HepG2 (cell line): Measurements from ENCODE around the gene C16orf54. TPM values are rescaled to one million over a fixed set of nuclear protein-coding genes. Genes with fewer than 3 reads are reported as not detected.

ENCODE experiments used
- AGO1 ChIP-seq: fragments of 200-400 bp; formaldehyde crosslinking; IDR thresholded peaks from 2 replicates; pipeline ENCODE4 v1.6.1; 2017; ENCODE audit warnings: mild to moderate bottlenecking, low read depth, low read length, moderate library complexity; ENCODE audit not compliant: poor library complexity, severe bottlenecking
- AHR ChIP-seq: IDR thresholded peaks from 2 replicates; pipeline ENCODE4 v1.6.1; 2018; ENCODE audit warnings: missing genetic modification reagents, missing compliant biosample characterization
- ATF7-NPFF ChIP-seq: sonication (generic); formaldehyde crosslinking; IDR thresholded peaks from 2 replicates; pipeline ENCODE4 v1.8.1; 2023; ENCODE audit warnings: mild to moderate bottlenecking, low read depth, missing genetic modification reagents, moderate library complexity
- ELF1 ChIP-seq: sonication (generic); formaldehyde crosslinking; IDR thresholded peaks from 2 replicates; pipeline ENCODE4 v1.4.0; 2020; ENCODE audit warnings: missing genetic modification reagents
- MTA3 ChIP-seq: sonication (generic); formaldehyde crosslinking; IDR thresholded peaks from 2 replicates; pipeline ENCODE4 v1.4.0; 2020; ENCODE audit warnings: missing genetic modification reagents
- RXRA ChIP-seq: sonication (generic); formaldehyde crosslinking; IDR thresholded peaks from 2 replicates; pipeline ENCODE4 v1.5.1; 2020; ENCODE audit warnings: missing genetic modification reagents
- SIN3A ChIP-seq: IDR thresholded peaks from 2 replicates; pipeline ENCODE4 v1.6.1; 2011; ENCODE audit warnings: low read depth, mild to moderate bottlenecking, control low read depth, low read length, borderline replicate concordance
- SOX13 ChIP-seq, 3 experiments: fragments of 450-650 bp in 1 of 3; sonication (generic) in 1 of 3; formaldehyde crosslinking in 1 of 3; IDR thresholded peaks in 2 of 3; conservative IDR thresholded peaks in 1 of 3; 2 replicates each; pipeline versions ENCODE4 v1.5.0 to v1.6.1; 2016 to 2020; ENCODE audit warnings: antibody characterized with exemption in 1 of 3, mild to moderate bottlenecking in 1 of 3, missing compliant biosample characterization in 1 of 3, missing genetic modification reagents in 1 of 3, moderate library complexity in 1 of 3
- SOX5 ChIP-seq: IDR thresholded peaks from 2 replicates; pipeline ENCODE4 v1.6.1; 2016; ENCODE audit warnings: borderline replicate concordance
- STAG1 ChIP-seq: sonication (generic); formaldehyde crosslinking; IDR thresholded peaks from 2 replicates; pipeline ENCODE4 v1.4.0; 2020; ENCODE audit warnings: missing genetic modification reagents
- TOPORS ChIP-seq: sonication (generic); formaldehyde crosslinking; IDR thresholded peaks from 2 replicates; pipeline ENCODE4 v1.8.0; 2023; ENCODE audit warnings: mild to moderate bottlenecking, missing genetic modification reagents
- TRIM24 ChIP-seq: sonication (generic); formaldehyde crosslinking; IDR thresholded peaks from 2 replicates; pipeline ENCODE4 v1.8.0; 2022; ENCODE audit warnings: mild to moderate bottlenecking, missing genetic modification reagents
- ZIK1 ChIP-seq: sonication (generic); formaldehyde crosslinking; IDR thresholded peaks from 2 replicates; pipeline ENCODE4 v1.5.0; 2020; ENCODE audit warnings: mild to moderate bottlenecking, low read depth, missing genetic modification reagents, borderline replicate concordance
- ZNF138 ChIP-seq: sonication (generic); formaldehyde crosslinking; IDR thresholded peaks from 2 replicates; pipeline ENCODE4 v1.5.0; 2020; ENCODE audit warnings: mild to moderate bottlenecking, low read depth, missing genetic modification reagents
- ZNF607 ChIP-seq: sonication (generic); formaldehyde crosslinking; IDR thresholded peaks from 2 replicates; pipeline ENCODE4 v1.5.1; 2020; ENCODE audit warnings: missing genetic modification reagents, mild to moderate bottlenecking, borderline replicate concordance
- ZNF644 ChIP-seq: IDR thresholded peaks from 2 replicates; pipeline ENCODE4 v1.6.1; 2016; ENCODE audit warnings: low read depth
- ZNF792 ChIP-seq: IDR thresholded peaks from 2 replicates; pipeline ENCODE4 v1.6.1; 2016
- ZSCAN12 ChIP-seq: sonication (generic); formaldehyde crosslinking; IDR thresholded peaks from 2 replicates; pipeline ENCODE4 v1.9.0; 2021; ENCODE audit warnings: mild to moderate bottlenecking, missing genetic modification reagents
- polyA plus RNA-seq, 8 experiments: library from polyadenylated mRNA; depleted of rRNA in 3 of 8; stranded (reverse) in 7 of 8; unstranded in 1 of 8; fragments of >200 nt; fragmentation: Illumina TruSeq in 4 of 8; extraction: Trizol in 4 of 8; gene quantifications; 2 replicates each; pipeline versions ENCODE4 v1.2.1 to v1.2.3, GENCODE V29; 2011 to 2016; ENCODE audit warnings: low read depth in 4 of 8, missing spikeins in 1 of 8, mixed read lengths in 1 of 8; ENCODE audit not compliant: insufficient read depth in 1 of 8
- total RNA-seq, 5 experiments: library from RNA; depleted of rRNA; stranded (reverse); fragments of >200 nt; fragmentation: Illumina TruSeq; extraction: Trizol; gene quantifications; 2 replicates each; pipeline ENCODE4 v1.2.3, GENCODE V29; 2016; ENCODE audit warnings: low read depth in 1 of 5
- TF ChIP-seq, protein P1 (sequence below): sonication (generic); formaldehyde crosslinking; IDR thresholded peaks from 2 replicates; pipeline ENCODE4 v1.4.0; 2020; ENCODE audit warnings: low read depth, missing genetic modification reagents
- TF ChIP-seq, protein P2 (sequence below): sonication (generic); formaldehyde crosslinking; IDR thresholded peaks from 2 replicates; pipeline ENCODE4 v1.4.0; 2020; ENCODE audit warnings: low read depth, mild to moderate bottlenecking, missing genetic modification reagents
- TF ChIP-seq, protein P3 (sequence below): conservative IDR thresholded peaks from 2 replicates; pipeline ENCODE4 v1.6.1; 2018; ENCODE audit warnings: missing genetic modification reagents
- TF ChIP-seq, protein P4 (sequence below): sonication (generic); formaldehyde crosslinking; conservative IDR thresholded peaks from 2 replicates; pipeline ENCODE4 v1.5.0; 2020; ENCODE audit warnings: missing genetic modification reagents

The C16orf54 gene
- total and polyA plus RNA-seq, 2 of the 13 experiments (the other 11 are each of a cell fraction or from before 2014, with no cell fraction given) = not detected

DNA sequence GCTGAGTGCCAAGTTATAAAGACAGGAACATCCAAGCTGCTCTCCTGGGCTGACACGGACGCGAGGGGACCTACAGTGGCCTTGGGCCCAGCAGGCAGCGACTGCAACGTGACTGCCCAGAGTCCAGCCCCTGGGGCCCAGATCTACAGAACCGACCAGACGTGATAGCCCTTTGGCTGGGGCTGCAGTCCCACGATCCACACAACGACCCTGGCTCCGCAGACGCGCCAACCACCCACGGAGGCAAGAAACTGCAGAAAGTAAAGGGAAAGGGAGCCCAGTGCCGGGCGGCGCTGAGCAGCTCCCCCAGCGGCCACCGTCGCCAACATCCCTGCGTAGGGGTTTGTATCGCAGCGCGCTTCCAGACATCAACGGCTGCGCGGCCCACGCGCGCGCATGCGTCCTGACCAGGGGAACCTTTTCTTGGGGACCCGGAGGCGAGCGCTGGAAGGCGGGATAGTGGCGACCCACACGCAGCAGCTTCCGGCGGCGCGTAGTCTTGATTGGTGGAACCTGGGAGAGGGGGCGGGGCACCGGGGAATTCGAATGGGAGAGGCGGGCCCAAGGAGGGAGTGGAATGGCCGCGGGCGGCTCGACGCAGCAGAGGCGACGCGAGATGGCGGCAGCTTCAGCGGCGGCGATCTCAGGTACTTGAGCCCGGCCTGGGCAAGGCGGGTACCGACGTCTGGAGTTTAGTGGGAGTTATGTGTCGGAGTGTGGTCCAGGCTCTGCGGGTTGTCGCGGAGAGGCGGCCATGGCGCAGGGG, 44.6 kb upstream of the C16orf54 start, which contains the start of gene KIF22 (continued):
- TF ChIP-seq ZNF644 (CRISPR knock-in tag) (no peak), RXRA (peak; percentile 67; the same call in 1 of the 2 replicates), AGO1 (peak; percentile 90), ZNF792 (peak; percentile 76; the same call in 1 of the 2 replicates), ZIK1 (CRISPR knock-in tag) (peak; percentile 75), ELF1 (CRISPR knock-in tag) (peak; percentile 82), ZNF607 (CRISPR knock-in tag) (peak; percentile 89), AHR (CRISPR knock-in tag) (peak; percentile 82; the same call in 1 of the 2 replicates), SOX13 (IDR thresholded peaks at IDR 0.05) (peak; percentile 11; the same call in 1 of the 2 replicates), SOX13 (CRISPR knock-in tag; conservative IDR thresholded peaks at IDR 0.05 in 1 of 2, IDR thresholded peaks at IDR 0.05 in 1 of 2) (peak in 1 of 2 experiments; percentile 34; a peak in 1 of 4 replicates), MTA3 (CRISPR knock-in tag) (no peak), SOX5 (peak; percentile 60), ZNF138 (CRISPR knock-in tag) (0 out of 2 replicates have a peak, but pooled peaks have one; percentile 85), ZSCAN12 (0 out of 2 replicates have a peak, but pooled peaks have one; percentile 34), TRIM24 (CRISPR knock-in tag) (no peak), TOPORS (0 out of 2 replicates have a peak, but pooled peaks have one; percentile 59), STAG1 (peak; percentile 75), ATF7-NPFF (CRISPR knock-in tag) (peak; percentile 91), SIN3A (peak; percentile 93)
- TF ChIP-seq, protein P1, sequence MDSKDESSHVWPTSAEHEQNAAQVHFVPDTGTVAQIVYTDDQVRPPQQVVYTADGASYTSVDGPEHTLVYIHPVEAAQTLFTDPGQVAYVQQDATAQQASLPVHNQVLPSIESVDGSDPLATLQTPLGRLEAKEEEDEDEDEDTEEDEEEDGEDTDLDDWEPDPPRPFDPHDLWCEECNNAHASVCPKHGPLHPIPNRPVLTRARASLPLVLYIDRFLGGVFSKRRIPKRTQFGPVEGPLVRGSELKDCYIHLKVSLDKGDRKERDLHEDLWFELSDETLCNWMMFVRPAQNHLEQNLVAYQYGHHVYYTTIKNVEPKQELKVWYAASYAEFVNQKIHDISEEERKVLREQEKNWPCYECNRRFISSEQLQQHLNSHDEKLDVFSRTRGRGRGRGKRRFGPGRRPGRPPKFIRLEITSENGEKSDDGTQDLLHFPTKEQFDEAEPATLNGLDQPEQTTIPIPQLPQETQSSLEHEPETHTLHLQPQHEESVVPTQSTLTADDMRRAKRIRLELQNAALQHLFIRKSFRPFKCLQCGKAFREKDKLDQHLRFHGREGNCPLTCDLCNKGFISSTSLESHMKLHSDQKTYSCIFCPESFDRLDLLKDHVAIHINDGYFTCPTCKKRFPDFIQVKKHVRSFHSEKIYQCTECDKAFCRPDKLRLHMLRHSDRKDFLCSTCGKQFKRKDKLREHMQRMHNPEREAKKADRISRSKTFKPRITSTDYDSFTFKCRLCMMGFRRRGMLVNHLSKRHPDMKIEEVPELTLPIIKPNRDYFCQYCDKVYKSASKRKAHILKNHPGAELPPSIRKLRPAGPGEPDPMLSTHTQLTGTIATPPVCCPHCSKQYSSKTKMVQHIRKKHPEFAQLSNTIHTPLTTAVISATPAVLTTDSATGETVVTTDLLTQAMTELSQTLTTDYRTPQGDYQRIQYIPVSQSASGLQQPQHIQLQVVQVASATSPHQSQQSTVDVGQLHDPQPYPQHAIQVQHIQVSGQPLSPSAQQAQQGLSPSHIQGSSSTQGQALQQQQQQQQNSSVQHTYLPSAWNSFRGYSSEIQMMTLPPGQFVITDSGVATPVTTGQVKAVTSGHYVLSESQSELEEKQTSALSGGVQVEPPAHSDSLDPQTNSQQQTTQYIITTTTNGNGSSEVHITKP (CRISPR knock-in tag) = peak; percentile 79
- TF ChIP-seq, protein P2, sequence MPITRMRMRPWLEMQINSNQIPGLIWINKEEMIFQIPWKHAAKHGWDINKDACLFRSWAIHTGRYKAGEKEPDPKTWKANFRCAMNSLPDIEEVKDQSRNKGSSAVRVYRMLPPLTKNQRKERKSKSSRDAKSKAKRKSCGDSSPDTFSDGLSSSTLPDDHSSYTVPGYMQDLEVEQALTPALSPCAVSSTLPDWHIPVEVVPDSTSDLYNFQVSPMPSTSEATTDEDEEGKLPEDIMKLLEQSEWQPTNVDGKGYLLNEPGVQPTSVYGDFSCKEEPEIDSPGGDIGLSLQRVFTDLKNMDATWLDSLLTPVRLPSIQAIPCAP (CRISPR knock-in tag) = no peak
- TF ChIP-seq, protein P3, sequence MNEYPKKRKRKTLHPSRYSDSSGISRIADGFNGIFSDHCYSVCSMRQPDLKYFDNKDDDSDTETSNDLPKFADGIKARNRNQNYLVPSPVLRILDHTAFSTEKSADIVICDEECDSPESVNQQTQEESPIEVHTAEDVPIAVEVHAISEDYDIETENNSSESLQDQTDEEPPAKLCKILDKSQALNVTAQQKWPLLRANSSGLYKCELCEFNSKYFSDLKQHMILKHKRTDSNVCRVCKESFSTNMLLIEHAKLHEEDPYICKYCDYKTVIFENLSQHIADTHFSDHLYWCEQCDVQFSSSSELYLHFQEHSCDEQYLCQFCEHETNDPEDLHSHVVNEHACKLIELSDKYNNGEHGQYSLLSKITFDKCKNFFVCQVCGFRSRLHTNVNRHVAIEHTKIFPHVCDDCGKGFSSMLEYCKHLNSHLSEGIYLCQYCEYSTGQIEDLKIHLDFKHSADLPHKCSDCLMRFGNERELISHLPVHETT (CRISPR knock-in tag) = peak; percentile 74
- TF ChIP-seq, protein P4, sequence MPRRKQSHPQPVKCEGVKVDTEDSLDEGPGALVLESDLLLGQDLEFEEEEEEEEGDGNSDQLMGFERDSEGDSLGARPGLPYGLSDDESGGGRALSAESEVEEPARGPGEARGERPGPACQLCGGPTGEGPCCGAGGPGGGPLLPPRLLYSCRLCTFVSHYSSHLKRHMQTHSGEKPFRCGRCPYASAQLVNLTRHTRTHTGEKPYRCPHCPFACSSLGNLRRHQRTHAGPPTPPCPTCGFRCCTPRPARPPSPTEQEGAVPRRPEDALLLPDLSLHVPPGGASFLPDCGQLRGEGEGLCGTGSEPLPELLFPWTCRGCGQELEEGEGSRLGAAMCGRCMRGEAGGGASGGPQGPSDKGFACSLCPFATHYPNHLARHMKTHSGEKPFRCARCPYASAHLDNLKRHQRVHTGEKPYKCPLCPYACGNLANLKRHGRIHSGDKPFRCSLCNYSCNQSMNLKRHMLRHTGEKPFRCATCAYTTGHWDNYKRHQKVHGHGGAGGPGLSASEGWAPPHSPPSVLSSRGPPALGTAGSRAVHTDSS (CRISPR knock-in tag) = no peak; the same call in 1 of the 2 replicates
